DND-41 (cell line): ENCODE measurements around the gene STAT6.

Experiments
- CTCF ChIP-seq: IDR thresholded peaks from 2 replicates; pipeline ENCODE4 v1.5.1; 2012; ENCODE audit warnings: borderline replicate concordance, low read length, moderate library complexity, mild to moderate bottlenecking; ENCODE audit not compliant: poor library complexity, severe bottlenecking; ENCODE audit errors: extremely low read depth
- EZH2 ChIP-seq: IDR thresholded peaks from 3 replicates; pipeline ENCODE4 v1.6.1; 2012; ENCODE audit warnings: borderline replicate concordance, low read depth, mild to moderate bottlenecking, moderate library complexity, low read length, inconsistent platforms; ENCODE audit not compliant: severe bottlenecking

- TF ChIP-seq CTCF (no peak), EZH2 (no peak)
These were observed 48.1 kb upstream of the STAT6 start for GRCh38 chr12:57159311-57159710.
